HG02970 (cell line): ENCODE data around the gene DMD.
"Not testable (repeated sequence)": the region's sequence is repeated elsewhere in the genome, so short reads cannot be mapped to it uniquely, and the experiment has no call there.

Experiments
- ATAC-seq: cut with Tn5 transposase; IDR thresholded peaks from one replicate; pipeline ENCODE4 v1.9.1; 2021; ENCODE audit warnings: mild to moderate bottlenecking, moderate library complexity, moderate number of reproducible peaks; ENCODE audit not compliant: unreplicated experiment, low FRiP score

DMD gene

DNA sequence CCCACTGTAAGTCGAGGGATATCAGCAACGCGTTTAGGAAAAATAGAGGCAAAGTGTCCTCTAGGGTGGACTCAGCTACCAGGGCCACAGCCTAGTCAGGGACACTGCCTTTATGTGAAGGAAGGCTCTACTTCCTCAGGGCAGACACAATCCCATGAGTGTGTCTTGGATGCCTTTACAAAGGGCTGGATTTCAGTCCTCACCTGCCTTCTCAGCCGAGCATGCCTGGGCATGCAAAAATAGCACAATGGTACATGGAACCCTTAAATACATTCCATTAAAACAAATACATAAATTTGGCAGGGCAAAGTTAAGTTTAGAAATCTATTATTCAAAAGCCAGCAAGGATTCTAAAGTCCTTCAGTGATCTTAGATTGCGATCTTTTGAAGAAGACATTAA, 51.1 kb downstream of the DMD start:
- ATAC-seq = no peak

DNA sequence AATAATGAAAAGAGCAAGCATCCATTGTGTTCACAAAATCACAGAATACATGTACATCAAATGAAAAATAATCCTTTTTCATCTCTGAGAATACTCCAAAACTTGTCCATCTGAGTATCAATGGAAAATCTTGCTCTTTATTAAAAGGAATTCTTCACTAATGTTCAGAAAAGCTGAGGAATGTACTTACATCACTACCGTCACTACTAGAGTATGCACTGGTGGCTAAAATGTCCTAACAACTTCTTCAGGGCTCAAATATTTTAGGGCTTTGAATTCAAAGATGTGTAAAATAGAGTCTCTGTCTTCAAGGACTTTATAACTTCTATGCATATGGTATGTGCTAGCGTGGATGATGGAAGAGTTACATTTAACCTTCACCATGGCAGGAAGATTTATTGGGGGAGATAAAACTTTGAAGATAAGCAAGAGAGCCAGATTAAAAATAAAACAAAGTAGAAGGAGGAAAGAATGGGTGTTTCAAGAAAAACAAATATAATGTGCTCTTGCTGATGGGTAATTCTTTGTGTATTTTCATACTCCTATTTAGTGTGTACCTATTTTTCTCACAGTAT, 55.1 kb downstream of the DMD start:
- no peak for ATAC-seq

- ATAC-seq = no peak
These were observed 61.8 kb downstream of the DMD start for GRCh38 chrX:33149580-33149979.

DNA sequence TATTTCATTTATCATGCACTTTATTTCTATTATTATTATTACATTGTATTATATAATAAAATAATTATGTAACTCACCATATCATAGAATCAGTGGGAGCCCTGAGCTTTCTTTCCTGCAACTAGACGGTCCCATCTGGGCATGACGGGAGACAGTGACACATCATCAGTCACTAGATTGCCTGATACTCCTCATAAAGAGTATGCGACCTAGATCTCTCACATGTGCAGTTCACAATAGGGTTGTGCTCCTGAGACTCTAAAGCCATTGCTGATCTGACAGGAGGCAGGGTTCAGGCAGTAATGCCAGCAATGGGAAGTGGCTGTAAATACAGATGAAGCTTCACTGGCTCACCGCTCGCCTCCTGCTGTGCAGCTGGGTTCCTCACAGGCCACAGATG, 62.3 kb downstream of the DMD start:
- ATAC-seq = no peak

DNA sequence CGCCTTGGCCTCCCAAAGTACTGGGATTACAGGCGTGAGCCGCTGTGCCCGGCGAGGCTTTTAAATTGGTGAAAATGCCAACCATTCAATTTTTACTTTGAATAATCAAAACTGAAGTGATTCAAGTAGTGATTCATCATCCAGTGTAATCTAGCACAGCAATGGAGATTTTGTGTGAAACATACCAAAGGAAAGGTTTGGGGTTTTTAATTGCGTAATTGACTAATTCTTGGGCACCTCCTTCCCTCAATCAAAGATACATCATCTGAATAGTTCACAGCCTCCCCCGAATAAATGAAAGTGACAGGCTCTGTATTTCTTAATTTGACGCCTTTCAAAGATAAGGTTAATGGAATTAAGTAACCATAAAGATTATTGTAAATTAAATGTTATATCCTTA, 69.0 kb downstream of the DMD start:
- ATAC-seq = no peak

GRCh38 chrX:33138677-33139249, 72.6 kb downstream of the DMD start:
- no peak for ATAC-seq

- no peak for ATAC-seq
These were observed 77.2 kb downstream of the DMD start for GRCh38 chrX:33134164-33134563.

DNA sequence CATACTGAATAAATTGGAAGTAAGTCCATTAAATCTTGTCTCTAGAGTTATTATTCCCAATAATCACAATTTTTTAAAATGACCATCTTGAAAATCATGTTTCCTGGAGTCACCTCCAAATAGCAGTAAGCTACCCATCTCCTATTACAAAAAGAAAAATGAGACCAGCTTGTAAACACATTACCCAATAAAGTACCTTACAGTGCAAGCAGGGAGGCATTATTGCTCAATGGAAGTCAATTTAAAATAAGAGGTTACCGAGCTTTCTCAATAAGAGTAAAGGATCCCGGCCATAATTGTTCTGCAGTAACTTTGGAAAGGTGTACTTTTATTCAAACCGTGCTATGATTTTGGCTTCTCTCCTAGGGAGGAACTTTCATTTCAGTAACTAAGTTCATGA, 78.0 kb downstream of the DMD start:
- no peak for ATAC-seq

GRCh38 chrX:33132569-33132968, 78.8 kb downstream of the DMD start:
- ATAC-seq = no peak

- no peak for ATAC-seq
These were observed 81.7 kb downstream of the DMD start for GRCh38 chrX:33129607-33130006.

- ATAC-seq = no peak
These were observed 83.1 kb downstream of the DMD start for GRCh38 chrX:33128048-33128805.

- ATAC-seq = no peak
These were observed 84.9 kb downstream of the DMD start for GRCh38 chrX:33126469-33126868.

DNA sequence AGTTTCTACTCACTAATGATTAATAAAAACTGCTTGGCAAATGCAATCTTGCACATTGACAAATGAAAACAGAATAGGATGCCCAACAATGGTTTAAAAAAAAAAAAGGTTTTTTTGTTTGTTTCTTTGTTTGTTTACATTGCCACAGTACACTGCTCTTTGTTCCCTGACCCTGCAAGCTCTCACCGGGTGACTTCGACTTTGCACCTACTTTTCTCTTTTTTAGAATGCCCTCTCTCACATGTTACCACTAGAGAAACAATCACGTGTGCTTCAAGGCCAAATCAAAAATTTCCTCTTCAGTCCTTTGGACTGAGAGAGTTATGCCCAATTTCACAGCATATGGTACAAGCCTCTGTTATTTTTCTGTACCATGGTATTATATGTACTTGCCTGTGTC, 101.5 kb downstream of the DMD start:
- ATAC-seq = no peak

GRCh38 chrX:33106737-33107136, 104.6 kb downstream of the DMD start:
- ATAC-seq = no peak

- no peak for ATAC-seq
These were observed 116.3 kb downstream of the DMD start for GRCh38 chrX:33095079-33095478.

GRCh38 chrX:33087411-33087810, 123.9 kb downstream of the DMD start:
- ATAC-seq = no peak

- no peak for ATAC-seq
These were observed 124.5 kb downstream of the DMD start for GRCh38 chrX:33086886-33087285.

DNA sequence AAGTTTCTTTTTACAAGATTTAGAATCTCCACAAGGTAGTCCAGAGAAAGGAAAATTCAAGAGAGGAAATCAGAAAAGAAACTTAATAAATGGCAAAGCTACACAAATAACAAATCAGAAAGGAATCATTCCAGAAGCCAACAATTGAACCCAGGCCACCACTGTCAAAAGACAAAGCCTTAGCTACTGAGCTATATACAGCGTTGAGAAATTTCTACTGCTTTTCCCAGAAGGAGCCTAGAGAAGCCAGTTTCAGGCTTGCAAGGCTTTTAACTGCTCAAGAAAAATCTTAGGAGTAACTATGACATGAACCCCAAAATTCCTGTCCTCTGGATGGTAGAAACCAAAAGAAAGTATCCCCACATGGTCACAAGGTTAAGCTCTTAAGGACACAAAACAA, 129.0 kb downstream of the DMD start:
- no peak for ATAC-seq

- ATAC-seq = no peak
These were observed 133.1 kb downstream of the DMD start for GRCh38 chrX:33078273-33078672.

- not testable (repeated sequence) for ATAC-seq
These were observed 137.7 kb downstream of the DMD start for GRCh38 chrX:33073660-33074059.

- no peak for ATAC-seq
These were observed 145.9 kb downstream of the DMD start for GRCh38 chrX:33065415-33065814.

GRCh38 chrX:33062041-33062440, 149.3 kb downstream of the DMD start:
- ATAC-seq = no peak
